ENCODE data around the gene PDLIM5.

The PDLIM5 gene

GRCh38 chr4:94559351-94559806 lies 107.6 kb downstream of the PDLIM5 start:
- TF ChIP-seq ELF4 (IDR thresholded peaks at IDR 0.05) (no peak), FOXA1 (IDR thresholded peaks at IDR 0.05) (no peak), CTBP1 (IDR thresholded peaks at IDR 0.05; ENCODE audit: borderline replicate concordance) (no peak), BHLHE40 (IDR thresholded peaks at IDR 0.05; ENCODE audit: borderline replicate concordance) (no peak), ARNT (IDR thresholded peaks at IDR 0.05) (no peak), NFRKB (IDR thresholded peaks at IDR 0.05) (no peak), LEF1 (IDR thresholded peaks at IDR 0.05; ENCODE audit: borderline replicate concordance) (no peak), L3MBTL2 (conservative IDR thresholded peaks at IDR 0.05) (no peak), ZNF384 (IDR thresholded peaks at IDR 0.05) (no peak), TARDBP (IDR thresholded peaks at IDR 0.05) (no peak), SP1 (IDR thresholded peaks at IDR 0.05) (no peak), SUZ12 (IDR thresholded peaks at IDR 0.05) (no peak)
- ChIA-PET POLR2A (no interaction called here), CTCF (no interaction called here)
- no peak for DNase-seq (ENCODE audit: extremely low spot score)

GRCh38 chr4:94561249-94562024 lies 109.7 kb downstream of the PDLIM5 start:
- CTCF ChIA-PET = no interaction called here
- POLR2A ChIA-PET = no interaction called here
- TF ChIP-seq ELF4 (IDR thresholded peaks at IDR 0.05) (no peak), ARNT (IDR thresholded peaks at IDR 0.05) (no peak), CTBP1 (IDR thresholded peaks at IDR 0.05; ENCODE audit: borderline replicate concordance) (no peak), BHLHE40 (IDR thresholded peaks at IDR 0.05; ENCODE audit: borderline replicate concordance) (no peak), FOXK2 (IDR thresholded peaks at IDR 0.05) (no peak), ZNF384 (IDR thresholded peaks at IDR 0.05) (no peak), SUZ12 (IDR thresholded peaks at IDR 0.05) (no peak), TARDBP (IDR thresholded peaks at IDR 0.05) (no peak), FOXA1 (IDR thresholded peaks at IDR 0.05) (no peak), LEF1 (IDR thresholded peaks at IDR 0.05; ENCODE audit: borderline replicate concordance) (no peak), NFRKB (IDR thresholded peaks at IDR 0.05) (no peak), HDGF (IDR thresholded peaks at IDR 0.05; ENCODE audit: borderline replicate concordance) (no peak), SP1 (IDR thresholded peaks at IDR 0.05) (no peak), L3MBTL2 (conservative IDR thresholded peaks at IDR 0.05) (no peak), PKNOX1 (IDR thresholded peaks at IDR 0.05) (no peak), FOXM1 (IDR thresholded peaks at IDR 0.05; ENCODE audit: borderline replicate concordance) (no peak)
- DNase-seq (ENCODE audit: extremely low spot score) = no peak

- CTCF ChIA-PET = no interaction called here
- TF ChIP-seq CTBP1 (IDR thresholded peaks at IDR 0.05; ENCODE audit: borderline replicate concordance) = no peak
- no peak for TF ChIP-seq ARNT (IDR thresholded peaks at IDR 0.05)
- TF ChIP-seq ELF4 (IDR thresholded peaks at IDR 0.05) = no peak
- TF ChIP-seq TARDBP (IDR thresholded peaks at IDR 0.05) = no peak
- TF ChIP-seq BHLHE40 (IDR thresholded peaks at IDR 0.05; ENCODE audit: borderline replicate concordance) = no peak
- TF ChIP-seq FOXM1 (IDR thresholded peaks at IDR 0.05; ENCODE audit: borderline replicate concordance) = no peak
- no peak for TF ChIP-seq L3MBTL2 (conservative IDR thresholded peaks at IDR 0.05)
- TF ChIP-seq SUZ12 (IDR thresholded peaks at IDR 0.05) = no peak
- TF ChIP-seq LEF1 (IDR thresholded peaks at IDR 0.05; ENCODE audit: borderline replicate concordance) = no peak
- no peak for TF ChIP-seq PKNOX1 (IDR thresholded peaks at IDR 0.05)
- TF ChIP-seq NFRKB (IDR thresholded peaks at IDR 0.05) = no peak
- no peak for TF ChIP-seq SP1 (IDR thresholded peaks at IDR 0.05)
- no peak for TF ChIP-seq FOXK2 (IDR thresholded peaks at IDR 0.05)
- no peak for TF ChIP-seq HDGF (IDR thresholded peaks at IDR 0.05; ENCODE audit: borderline replicate concordance)
- no peak for TF ChIP-seq ZNF384 (IDR thresholded peaks at IDR 0.05)
- no peak for TF ChIP-seq FOXA1 (IDR thresholded peaks at IDR 0.05)
- DNase-seq (ENCODE audit: extremely low spot score) = no peak
- POLR2A ChIA-PET = no interaction called here
These were observed 110.5 kb downstream of the PDLIM5 start for GRCh38 chr4:94562285-94562684.

GRCh38 chr4:94564252-94564651 lies 112.5 kb downstream of the PDLIM5 start:
- TF ChIP-seq HDGF (IDR thresholded peaks at IDR 0.05; ENCODE audit: borderline replicate concordance) = no peak
- no peak for TF ChIP-seq SUZ12 (IDR thresholded peaks at IDR 0.05)
- TF ChIP-seq FOXA1 (IDR thresholded peaks at IDR 0.05) = no peak
- TF ChIP-seq BHLHE40 (IDR thresholded peaks at IDR 0.05; ENCODE audit: borderline replicate concordance) = no peak
- no peak for TF ChIP-seq SP1 (IDR thresholded peaks at IDR 0.05)
- no peak for TF ChIP-seq FOXM1 (IDR thresholded peaks at IDR 0.05; ENCODE audit: borderline replicate concordance)
- no peak for TF ChIP-seq FOXK2 (IDR thresholded peaks at IDR 0.05)
- TF ChIP-seq PKNOX1 (IDR thresholded peaks at IDR 0.05) = no peak
- no peak for TF ChIP-seq LEF1 (IDR thresholded peaks at IDR 0.05; ENCODE audit: borderline replicate concordance)
- POLR2A ChIA-PET = no interaction called here
- CTCF ChIA-PET = no interaction called here
- DNase-seq (ENCODE audit: extremely low spot score) = no peak

GRCh38 chr4:94566420-94566819 lies 114.7 kb downstream of the PDLIM5 start:
- no peak for DNase-seq (ENCODE audit: extremely low spot score)
- POLR2A ChIA-PET = no interaction called here
- TF ChIP-seq FOXK2 (IDR thresholded peaks at IDR 0.05) = no peak
- no peak for TF ChIP-seq LEF1 (IDR thresholded peaks at IDR 0.05; ENCODE audit: borderline replicate concordance)
- TF ChIP-seq CTBP1 (IDR thresholded peaks at IDR 0.05; ENCODE audit: borderline replicate concordance) = no peak
- no peak for TF ChIP-seq ARNT (IDR thresholded peaks at IDR 0.05)
- TF ChIP-seq NFRKB (IDR thresholded peaks at IDR 0.05) = no peak
- TF ChIP-seq ELF4 (IDR thresholded peaks at IDR 0.05) = no peak
- TF ChIP-seq FOXM1 (IDR thresholded peaks at IDR 0.05; ENCODE audit: borderline replicate concordance) = no peak
- no peak for TF ChIP-seq BHLHE40 (IDR thresholded peaks at IDR 0.05; ENCODE audit: borderline replicate concordance)
- no peak for TF ChIP-seq SP1 (IDR thresholded peaks at IDR 0.05)
- TF ChIP-seq PKNOX1 (IDR thresholded peaks at IDR 0.05) = no peak
- no peak for TF ChIP-seq ZNF384 (IDR thresholded peaks at IDR 0.05)
- CTCF ChIA-PET = no interaction called here
